LNCaP clone FGC (cell line): ENCODE data around the gene TWIST1.

Source experiments
- DNase-seq: peaks from one replicate; pipeline ENCODE4 v3.0.0-alpha.2; 2011; ENCODE audit warnings: low read depth
- H3K4me3 ChIP-seq: 2 replicates; pipeline ENCODE4 v1.5.1; 2011; ENCODE audit warnings: mild to moderate bottlenecking, low read depth, low read length, control low read depth
- CTCF ChIP-seq: IDR thresholded peaks from 2 replicates; pipeline ENCODE4 v1.5.1; 2012; ENCODE audit warnings: mild to moderate bottlenecking; ENCODE audit not compliant: control insufficient read depth, insufficient read depth; ENCODE audit errors: extremely low read depth

Gene TWIST1

GRCh38 chr7:19101472-19101871, 16.0 kb downstream of the TWIST1 start:
- no peak overlapping the region for H3K4me3 ChIP-seq
- no peak for DNase-seq
- TF ChIP-seq CTCF: no peak

- H3K4me3 ChIP-seq: no peak overlapping the region
- TF ChIP-seq CTCF: no peak
- no peak for DNase-seq
These were observed 17.5 kb downstream of the TWIST1 start for GRCh38 chr7:19099924-19100323.

GRCh38 chr7:19099194-19099593, 18.2 kb downstream of the TWIST1 start:
- no peak for DNase-seq
- TF ChIP-seq CTCF: no peak
- no peak overlapping the region for H3K4me3 ChIP-seq

GRCh38 chr7:19098510-19098909, 18.9 kb downstream of the TWIST1 start:
- no peak for TF ChIP-seq CTCF
- DNase-seq: no peak
- H3K4me3 ChIP-seq: no peak overlapping the region

GRCh38 chr7:19097165-19098055, 20.0 kb downstream of the TWIST1 start:
- H3K4me3 ChIP-seq: no peak overlapping the region
- no peak for TF ChIP-seq CTCF
- DNase-seq: no peak

GRCh38 chr7:19095353-19095860, 22.0 kb downstream of the TWIST1 start:
- DNase-seq: no peak
- no peak for TF ChIP-seq CTCF
- no peak overlapping the region for H3K4me3 ChIP-seq
